Lower leg skin (tissue), 4 donors: ENCODE measurements around the gene USB1. TPM values are rescaled to one million over a fixed set of nuclear protein-coding genes. Genes with fewer than 3 reads are reported as not detected.
A peak's percentile ranks its signal among the peaks of the same experiment; 100 is the strongest.
"Not testable (repeated sequence)": the region's sequence is repeated elsewhere in the genome, so short reads cannot be mapped to it uniquely, and the experiment has no call there.

Experiments
- DNase-seq, 2 donors: peaks; one replicate each; pipeline ENCODE4 v3.0.0-alpha.2; 2019; ENCODE audit warnings: low spot score in 2 of 2
- H3K4me3 ChIP-seq: fragments of 200-600 bp; sonication (generic); 2 replicates; pipeline ENCODE4 v1.5.1; 2017; ENCODE audit warnings: mild to moderate bottlenecking, low read depth; ENCODE audit not compliant: poor library complexity, severe bottlenecking
- POLR2A ChIP-seq, 2 donors: fragments of 450-650 bp; IDR thresholded peaks; one replicate each; pipeline ENCODE4 v1.6.1; 2016 to 2017; ENCODE audit warnings: antibody characterized with exemption in 2 of 2, mild to moderate bottlenecking in 1 of 2, moderate library complexity in 1 of 2
- WGBS, 2 donors: methylation state at CpG; one replicate each; pipeline ENCODE4 v1.1.5; 2018; 5-methylcytosine and 5-hydroxymethylcytosine counted together
- intact Hi-C: fragments of 100-400 bp; cut with DNase I; formaldehyde crosslinking; loops from one replicate; pipeline ENCODE4 v1.15.0; 2023; ENCODE audit warnings: low total_unique reads
- total RNA-seq, 4 donors: library from RNA; depleted of rRNA; stranded (reverse); fragments of >200 nt; gene quantifications; one replicate each; pipeline ENCODE4 v1.1.0, GENCODE V29; 2016
- TF ChIP-seq, protein P1 (sequence below), 3 donors: fragments of 450-650 bp; IDR thresholded peaks; one replicate each; pipeline ENCODE4 v1.5.1; 2016; ENCODE audit warnings: antibody characterized with exemption in 3 of 3, mild to moderate bottlenecking in 3 of 3, moderate library complexity in 2 of 3

The USB1 gene
- total RNA-seq, 4 donors from 2014 or later, result 13.3 to 34.2 (median 23.3) TPM

DNA sequence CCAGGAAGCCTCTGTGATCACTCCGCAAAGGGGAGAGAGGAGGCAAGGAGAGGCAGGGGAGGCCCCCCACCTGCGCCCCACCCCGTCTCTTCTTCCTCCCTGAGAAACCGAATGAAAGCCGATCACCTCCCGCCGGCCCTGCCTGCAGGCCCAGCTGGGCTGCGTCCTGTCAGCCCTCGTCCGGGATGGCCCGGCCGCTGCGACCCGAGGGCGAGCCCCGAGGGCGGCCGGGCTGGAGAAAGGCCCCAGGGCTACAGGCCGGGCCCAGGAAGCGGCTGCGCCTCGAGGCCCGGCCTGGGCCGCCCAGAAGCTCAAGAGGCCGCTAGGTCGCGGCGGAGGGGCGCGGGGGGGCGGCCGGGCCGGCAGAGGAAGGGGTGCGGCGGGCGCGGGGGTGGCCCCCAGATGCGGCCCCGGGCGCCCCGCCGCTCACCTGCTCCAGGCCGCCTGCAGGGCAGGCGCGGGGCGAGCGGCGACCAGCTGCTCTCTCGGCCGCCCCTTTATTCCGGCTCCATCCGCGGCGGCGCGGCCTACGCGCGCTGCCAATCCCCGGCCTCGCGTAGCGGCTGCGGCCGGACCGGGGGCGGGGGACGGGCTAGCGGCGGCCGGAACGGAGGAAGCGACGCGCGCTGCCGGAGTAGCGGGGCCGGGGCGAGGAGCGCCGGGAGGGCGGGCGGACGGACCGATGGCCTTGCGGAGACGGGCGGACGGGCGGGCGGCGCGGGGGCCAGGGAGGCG is 1.1 kb upstream of the USB1 start, which contains the start of gene ZNF319:
Gene ZNF319 (minus strand): TSS at position 702 of the 735 bp plus-strand sequence. CDS start 2,407 bp downstream, outside the sequence.
- WGBS, 2 donors, result 0% methylated on average over 11 to 41 of the region's 95 CpGs
- no peak for DNase-seq
- intact Hi-C loops, result loop anchor here (10.0 kb wide), 2 partner anchors 245 to 425 kb away; no protein-coding TSS in a partner anchor
- H3K4me3 ChIP-seq, result peak within 1 kb of the TSS; percentile 68
- TF ChIP-seq, protein P1, sequence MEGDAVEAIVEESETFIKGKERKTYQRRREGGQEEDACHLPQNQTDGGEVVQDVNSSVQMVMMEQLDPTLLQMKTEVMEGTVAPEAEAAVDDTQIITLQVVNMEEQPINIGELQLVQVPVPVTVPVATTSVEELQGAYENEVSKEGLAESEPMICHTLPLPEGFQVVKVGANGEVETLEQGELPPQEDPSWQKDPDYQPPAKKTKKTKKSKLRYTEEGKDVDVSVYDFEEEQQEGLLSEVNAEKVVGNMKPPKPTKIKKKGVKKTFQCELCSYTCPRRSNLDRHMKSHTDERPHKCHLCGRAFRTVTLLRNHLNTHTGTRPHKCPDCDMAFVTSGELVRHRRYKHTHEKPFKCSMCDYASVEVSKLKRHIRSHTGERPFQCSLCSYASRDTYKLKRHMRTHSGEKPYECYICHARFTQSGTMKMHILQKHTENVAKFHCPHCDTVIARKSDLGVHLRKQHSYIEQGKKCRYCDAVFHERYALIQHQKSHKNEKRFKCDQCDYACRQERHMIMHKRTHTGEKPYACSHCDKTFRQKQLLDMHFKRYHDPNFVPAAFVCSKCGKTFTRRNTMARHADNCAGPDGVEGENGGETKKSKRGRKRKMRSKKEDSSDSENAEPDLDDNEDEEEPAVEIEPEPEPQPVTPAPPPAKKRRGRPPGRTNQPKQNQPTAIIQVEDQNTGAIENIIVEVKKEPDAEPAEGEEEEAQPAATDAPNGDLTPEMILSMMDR (IDR thresholded peaks at IDR 0.05), result no peak
- no peak for TF ChIP-seq POLR2A (IDR thresholded peaks at IDR 0.05)

DNA sequence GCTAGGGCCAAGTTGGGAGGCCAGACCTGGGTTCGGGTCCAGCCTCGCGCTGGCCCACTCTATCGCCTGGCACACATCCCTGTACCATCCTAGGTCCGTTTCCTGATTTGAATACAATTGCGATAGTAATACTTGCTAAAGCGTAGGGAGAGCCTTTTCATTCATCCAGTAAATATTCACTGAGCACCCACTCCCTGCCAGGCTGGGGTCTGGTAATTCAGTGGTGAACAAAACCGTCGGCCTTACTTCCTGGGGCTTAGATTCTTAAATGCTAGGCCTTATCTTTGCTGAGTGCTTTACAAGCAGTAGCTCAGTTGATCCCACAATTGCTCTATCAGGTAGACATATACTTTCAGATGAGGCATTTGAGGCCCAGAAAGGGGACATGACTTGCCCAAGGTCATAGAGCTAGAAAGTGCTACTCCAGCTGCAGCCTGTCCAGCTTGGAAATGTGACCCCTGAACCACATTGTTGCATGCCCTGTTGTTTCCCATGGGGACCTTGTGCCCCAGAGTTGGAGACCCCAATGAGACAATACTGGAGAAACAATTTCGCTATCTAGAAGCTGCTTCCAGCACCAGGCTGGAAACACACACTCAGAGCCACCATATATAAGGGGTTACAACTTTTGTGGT is 691 bp downstream of the USB1 start:
- 31 to 47% methylated on average over 6 to 10 of the region's 10 CpGs for WGBS, 2 donors
- no peak for DNase-seq
- intact Hi-C loops, result no loop called here

DNA sequence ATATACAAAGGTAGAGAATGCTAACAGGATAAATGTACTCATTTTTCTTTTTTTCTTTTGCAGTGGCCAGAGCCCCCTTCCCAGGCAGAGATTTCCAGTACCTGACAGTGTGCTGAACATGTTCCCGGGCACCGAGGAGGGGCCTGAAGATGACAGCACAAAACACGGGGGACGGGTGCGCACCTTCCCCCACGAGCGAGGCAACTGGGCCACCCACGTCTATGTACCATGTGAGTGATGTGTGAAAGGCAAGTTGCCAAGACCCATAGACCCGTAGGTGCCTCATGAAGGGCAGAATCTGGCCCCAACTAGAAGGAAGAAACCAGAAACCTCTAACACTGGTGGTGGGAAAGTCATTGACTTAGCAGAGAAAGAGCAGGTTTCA is 1.2 kb downstream of the USB1 start:
- intact Hi-C loops, result no loop called here
- WGBS, 2 donors, result 85 to 87% methylated on average over 9 of the region's 9 CpGs
- no peak for DNase-seq

More for the DNA sequence above, 691 bp downstream of the USB1 start:
- TF ChIP-seq, protein P1 (IDR thresholded peaks at IDR 0.05), result no peak
- H3K4me3 ChIP-seq, result peak overlapping the region; percentile 68

DNA sequence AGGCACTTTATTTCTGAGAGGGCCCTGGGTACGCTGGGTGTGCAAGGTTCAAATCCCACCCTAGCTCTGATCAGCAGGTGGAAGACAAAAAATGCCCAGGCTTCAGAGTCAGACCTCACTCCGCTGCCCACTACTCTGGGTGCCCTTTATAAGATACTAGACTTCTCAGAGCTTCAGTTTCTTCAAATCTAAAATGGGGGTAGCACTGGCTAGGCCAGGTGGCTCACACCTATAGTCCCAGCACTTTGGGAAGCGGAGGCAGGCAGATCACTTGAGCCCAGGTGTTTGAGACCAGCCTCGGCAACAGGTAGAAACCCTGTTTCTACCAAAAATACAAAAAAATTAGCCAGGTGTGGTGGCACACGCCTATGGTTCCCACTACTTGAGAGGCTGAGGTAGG is 1.7 kb downstream of the USB1 start:
- 93 to 94% methylated on average over 5 of the region's 5 CpGs for WGBS, 2 donors
- intact Hi-C loops, result no loop called here
- no peak overlapping the region for H3K4me3 ChIP-seq
- TF ChIP-seq, protein P1 (IDR thresholded peaks at IDR 0.05), result no peak
- TF ChIP-seq POLR2A (IDR thresholded peaks at IDR 0.05), result no peak
- DNase-seq, result no peak

More for the DNA sequence above, 1.2 kb downstream of the USB1 start:
- TF ChIP-seq, protein P1 (IDR thresholded peaks at IDR 0.05), result no peak
- TF ChIP-seq POLR2A (IDR thresholded peaks at IDR 0.05), result no peak
- no peak overlapping the region for H3K4me3 ChIP-seq

DNA sequence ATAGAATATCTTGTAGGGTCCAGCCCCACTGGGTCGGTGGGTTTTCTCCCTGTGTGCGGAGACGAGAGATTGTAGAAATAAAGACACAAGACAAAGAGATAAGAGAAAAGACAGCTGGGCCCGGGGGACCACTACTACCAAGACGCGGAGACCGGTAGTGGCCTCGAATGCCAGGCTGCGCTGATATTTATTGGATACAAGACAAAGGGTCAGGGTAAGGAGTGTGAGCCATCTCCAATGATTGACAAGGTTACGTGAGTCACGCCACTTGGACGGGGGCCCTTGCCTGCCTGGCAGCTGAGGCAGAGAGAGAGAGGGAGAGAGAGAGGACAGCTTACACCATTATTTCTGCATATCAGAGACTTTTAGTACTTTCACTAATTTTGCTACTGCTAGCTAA is 3.5 kb downstream of the USB1 start:
- 75 to 80% methylated on average over 12 of the region's 12 CpGs for WGBS, 2 donors
- intact Hi-C loops, result loop anchor here (1.0 kb wide), 1 partner anchor 105 kb away; no protein-coding TSS in a partner anchor
- not testable (repeated sequence) for H3K4me3 ChIP-seq, DNase-seq

DNA sequence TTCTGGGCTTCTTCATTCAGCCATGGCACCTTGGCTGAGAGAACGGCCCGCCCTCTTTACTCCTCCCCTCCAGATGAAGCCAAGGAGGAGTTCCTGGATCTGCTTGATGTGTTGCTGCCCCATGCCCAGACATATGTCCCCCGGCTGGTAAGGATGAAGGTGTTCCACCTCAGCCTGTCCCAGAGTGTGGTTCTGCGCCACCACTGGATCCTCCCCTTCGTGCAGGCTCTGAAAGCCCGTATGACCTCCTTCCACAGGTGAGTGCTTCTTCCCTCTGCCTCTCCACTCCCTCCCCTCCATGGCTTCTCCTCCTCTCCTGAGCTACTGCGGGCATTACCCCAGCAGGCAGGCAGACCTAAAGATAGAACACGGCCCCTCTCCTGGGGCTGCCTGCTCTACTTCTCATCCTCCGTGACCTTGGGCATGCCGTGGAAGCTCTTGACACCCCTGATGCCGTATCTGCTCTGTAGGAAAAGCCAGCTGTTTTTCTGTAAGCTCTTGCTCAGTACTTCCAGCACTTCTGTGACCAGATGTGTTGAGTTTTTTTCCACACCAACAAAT is 8.7 kb downstream of the USB1 start:
- intact Hi-C loops, result no loop called here
- 81% methylated on average over 11 of the region's 11 CpGs for WGBS, 2 donors
- TF ChIP-seq, protein P1 (IDR thresholded peaks at IDR 0.05), result no peak
- TF ChIP-seq POLR2A (IDR thresholded peaks at IDR 0.05), result no peak
- DNase-seq, result no peak
- no peak overlapping the region for H3K4me3 ChIP-seq
